Loucy (cell line): ENCODE data around the gene TFB1M.

Experiments
- H2AFZ ChIP-seq: fragments of 200-600 bp; sonication (generic); 2 replicates; pipeline ENCODE4 v1.6.0; 2016; ENCODE audit warnings: antibody characterized with exemption, mild to moderate bottlenecking, low read length, moderate library complexity
- H3F3A ChIP-seq: fragments of 200-600 bp; 2 replicates; pipeline ENCODE4 v1.6.0; 2016; ENCODE audit warnings: antibody characterized with exemption, low read depth, mild to moderate bottlenecking
- H3K27me3 ChIP-seq: fragments of 200-600 bp; sonication (generic); 2 replicates; pipeline ENCODE4 v1.6.1; 2014; ENCODE audit warnings: low read length, mild to moderate bottlenecking; ENCODE audit not compliant: insufficient read depth, poor library complexity, severe bottlenecking
- H3K36me3 ChIP-seq: fragments of 200-600 bp; sonication (generic); 2 replicates; pipeline ENCODE4 v1.6.1; 2016; ENCODE audit warnings: low read length; ENCODE audit not compliant: insufficient read depth
- H3K4me1 ChIP-seq: fragments of 200-600 bp; sonication (generic); 2 replicates; pipeline ENCODE4 v1.5.1; 2014; ENCODE audit warnings: low read length, mild to moderate bottlenecking; ENCODE audit not compliant: insufficient read depth, poor library complexity, severe bottlenecking
- H3K4me2 ChIP-seq: fragments of 200-600 bp; sonication (generic); 2 replicates; pipeline ENCODE4 v1.6.0; 2014; ENCODE audit warnings: antibody characterized with exemption, low read length, low read depth, mild to moderate bottlenecking; ENCODE audit not compliant: poor library complexity, severe bottlenecking
- H3K4me3 ChIP-seq: fragments of 200-600 bp; sonication (generic); 2 replicates; pipeline ENCODE4 v1.5.1; 2014; ENCODE audit warnings: low read length, mild to moderate bottlenecking, mixed read lengths; ENCODE audit not compliant: poor library complexity, severe bottlenecking
- H3K79me2 ChIP-seq: fragments of 200-600 bp; sonication (generic); 2 replicates; pipeline ENCODE4 v1.6.1; 2014; ENCODE audit warnings: low read length; ENCODE audit not compliant: insufficient read depth
- H3K9ac ChIP-seq: fragments of 200-600 bp; sonication (generic); 2 replicates; pipeline ENCODE4 v1.6.0; 2014; ENCODE audit warnings: mild to moderate bottlenecking, low read depth, low read length, moderate library complexity; ENCODE audit not compliant: poor library complexity, severe bottlenecking
- H3K9me2 ChIP-seq: fragments of 200-600 bp; sonication (generic); replicated peaks from 2 replicates; pipeline ENCODE4 v1.6.1; 2016; ENCODE audit warnings: low read depth, low read length, mixed read lengths
- H3K9me3 ChIP-seq: fragments of 200-600 bp; sonication (generic); 2 replicates; pipeline ENCODE4 v1.6.1; 2014; ENCODE audit warnings: mild to moderate bottlenecking, antibody characterized with exemption, low read length, low read depth; ENCODE audit not compliant: insufficient read depth
- H4K20me1 ChIP-seq: fragments of 200-600 bp; sonication (generic); 2 replicates; pipeline ENCODE4 v1.6.0; 2014; ENCODE audit warnings: antibody characterized with exemption, low read length, mild to moderate bottlenecking; ENCODE audit not compliant: insufficient read depth, poor library complexity, severe bottlenecking
- CTCF ChIP-seq: fragments of 200-600 bp; sonication (generic); conservative IDR thresholded peaks from 2 replicates; pipeline ENCODE4 v1.5.1; 2014; ENCODE audit warnings: mild to moderate bottlenecking, antibody characterized with exemption, low read length
- EZH2phosphoT487 ChIP-seq: fragments of 200-600 bp; IDR thresholded peaks from 2 replicates; pipeline ENCODE4 v1.6.1; 2018; ENCODE audit warnings: antibody characterized with exemption, mild to moderate bottlenecking, moderate library complexity, borderline replicate concordance

The TFB1M gene

DNA sequence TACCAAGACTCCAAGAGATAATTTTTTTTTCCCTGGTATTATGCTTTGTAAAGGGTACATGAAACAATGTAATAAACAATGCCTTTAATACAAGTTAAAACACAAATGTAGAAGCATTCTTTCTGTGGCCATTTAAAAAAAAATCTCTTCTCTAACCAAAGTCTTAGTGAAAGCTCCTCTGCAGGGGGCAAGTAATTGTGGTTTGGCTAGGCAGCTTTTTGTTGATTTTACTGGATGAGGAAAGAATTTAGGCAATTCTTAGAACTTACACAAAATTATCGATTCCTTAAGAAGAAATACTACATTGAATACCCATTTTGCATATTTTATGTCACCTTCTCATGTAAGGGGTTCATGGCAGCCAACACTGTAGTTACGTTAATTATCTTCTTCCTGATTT is 12.4 kb downstream of the TFB1M start:
- no peaks in the 10 kb centered on the region for H4K20me1 ChIP-seq
- no peaks in the 10 kb centered on the region for H3K9me3 ChIP-seq
- no peaks in the 10 kb centered on the region for H3K9me2 ChIP-seq
- H3K36me3 ChIP-seq: peaks cover 33% of the 10 kb centered on the region
- no peak overlapping the region for H3K9ac ChIP-seq
- H3K4me2 ChIP-seq: no peak overlapping the region
- H3K79me2 ChIP-seq: no peaks in the 10 kb centered on the region
- no peaks in the 10 kb centered on the region for H3F3A ChIP-seq
- no peak overlapping the region for H2AFZ ChIP-seq
- no peak overlapping the region for H3K4me3 ChIP-seq
- no peak for TF ChIP-seq CTCF
- no peak for TF ChIP-seq EZH2phosphoT487
- H3K27me3 ChIP-seq: no peaks in the 10 kb centered on the region
- no peaks in the 10 kb centered on the region for H3K4me1 ChIP-seq

DNA sequence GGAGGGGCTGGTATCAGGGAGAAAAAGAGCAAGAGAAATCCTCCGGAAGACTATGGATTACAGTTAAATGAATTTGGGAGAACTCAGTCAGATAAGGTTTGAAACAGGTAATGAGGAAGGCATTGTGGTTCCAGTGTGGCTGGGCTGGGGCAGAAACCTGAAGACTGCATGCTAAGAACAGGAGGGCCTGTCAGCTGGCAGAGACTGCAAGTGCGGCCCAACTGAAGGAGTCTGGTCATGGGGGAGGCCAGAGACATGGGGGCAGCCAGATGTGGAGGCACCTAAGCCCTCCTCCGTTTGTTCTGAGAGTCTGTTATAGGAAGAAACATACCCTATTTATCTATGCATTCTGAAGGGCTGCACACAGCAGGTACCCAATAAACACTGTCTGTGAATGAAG is 16.6 kb downstream of the TFB1M start:
- Histone ChIP-seq H3K9me3 (no peaks in the 10 kb centered on the region), H3K9me2 (no peaks in the 10 kb centered on the region), H3K4me1 (no peaks in the 10 kb centered on the region), H3K36me3 (peaks cover 41% of the 10 kb centered on the region), H2AFZ (no peak overlapping the region), H3K4me3 (no peak overlapping the region), H3F3A (no peaks in the 10 kb centered on the region), H3K9ac (no peak overlapping the region), H4K20me1 (no peaks in the 10 kb centered on the region), H3K79me2 (no peaks in the 10 kb centered on the region), H3K4me2 (no peak overlapping the region), H3K27me3 (no peaks in the 10 kb centered on the region)
- TF ChIP-seq EZH2phosphoT487: no peak
- no peak for TF ChIP-seq CTCF

- Histone ChIP-seq H3K4me3 (no peak overlapping the region), H3K9ac (no peak overlapping the region), H3K36me3 (peaks cover 52% of the 10 kb centered on the region; the same call in 1 of the 2 replicates), H3K9me2 (no peaks in the 10 kb centered on the region), H3F3A (no peaks in the 10 kb centered on the region), H2AFZ (no peak overlapping the region), H4K20me1 (no peaks in the 10 kb centered on the region), H3K4me1 (no peaks in the 10 kb centered on the region), H3K79me2 (no peaks in the 10 kb centered on the region), H3K4me2 (no peak overlapping the region), H3K27me3 (no peaks in the 10 kb centered on the region), H3K9me3 (no peaks in the 10 kb centered on the region)
- TF ChIP-seq CTCF (no peak), EZH2phosphoT487 (no peak)
Observed at GRCh38 chr6:155292711-155293110, 21.6 kb downstream of the TFB1M start.
